ENCODE results near the gene CRY2. TPM values are rescaled to one million over a fixed set of nuclear protein-coding genes. Genes with fewer than 3 reads are reported as not detected.

CRY2 gene
- total RNA-seq, 1 donor from 2014 or later = 12.2 TPM

DNA sequence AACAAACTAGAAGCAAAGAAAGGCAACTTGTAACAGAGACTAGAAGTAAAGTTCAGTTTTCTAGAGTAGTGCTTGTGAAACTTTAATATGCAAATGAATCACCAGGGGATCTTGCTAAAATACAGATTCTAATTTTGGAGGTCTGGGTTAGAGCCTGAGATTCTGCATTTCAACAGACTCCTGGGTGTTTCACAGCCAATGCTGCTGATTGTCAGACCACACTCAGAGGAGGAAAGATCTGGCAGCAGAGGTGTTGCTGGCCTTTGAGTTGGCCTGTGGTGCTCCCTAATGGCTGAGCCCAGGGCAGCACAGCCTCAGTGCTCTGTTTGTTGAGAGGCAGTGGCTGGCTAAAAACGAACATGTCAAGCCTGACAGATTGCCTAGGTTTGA, 5.4 kb downstream of the CRY2 start:
- no peaks in the 10 kb centered on the region for H3K27me3 Mint-ChIP-seq (ENCODE audit: low read depth)
- H3K4me3 Mint-ChIP-seq (ENCODE audit: unreplicated experiment) = no peak overlapping the region
- H3K4me1 Mint-ChIP-seq (ENCODE audit: low read depth) = peaks cover 30% of the 10 kb centered on the region
- no peak overlapping the region for H3K27ac Mint-ChIP-seq (ENCODE audit: unreplicated experiment)
- peaks cover 7% of the 10 kb centered on the region for H3K36me3 Mint-ChIP-seq (ENCODE audit: low read depth)
- DNase-seq (ENCODE audit: low spot score) = no peak
- TF ChIP-seq CTCF (IDR thresholded peaks at IDR 0.05) = no peak
- no peaks in the 10 kb centered on the region for H3K9me3 Mint-ChIP-seq (ENCODE audit: low read depth)

DNA sequence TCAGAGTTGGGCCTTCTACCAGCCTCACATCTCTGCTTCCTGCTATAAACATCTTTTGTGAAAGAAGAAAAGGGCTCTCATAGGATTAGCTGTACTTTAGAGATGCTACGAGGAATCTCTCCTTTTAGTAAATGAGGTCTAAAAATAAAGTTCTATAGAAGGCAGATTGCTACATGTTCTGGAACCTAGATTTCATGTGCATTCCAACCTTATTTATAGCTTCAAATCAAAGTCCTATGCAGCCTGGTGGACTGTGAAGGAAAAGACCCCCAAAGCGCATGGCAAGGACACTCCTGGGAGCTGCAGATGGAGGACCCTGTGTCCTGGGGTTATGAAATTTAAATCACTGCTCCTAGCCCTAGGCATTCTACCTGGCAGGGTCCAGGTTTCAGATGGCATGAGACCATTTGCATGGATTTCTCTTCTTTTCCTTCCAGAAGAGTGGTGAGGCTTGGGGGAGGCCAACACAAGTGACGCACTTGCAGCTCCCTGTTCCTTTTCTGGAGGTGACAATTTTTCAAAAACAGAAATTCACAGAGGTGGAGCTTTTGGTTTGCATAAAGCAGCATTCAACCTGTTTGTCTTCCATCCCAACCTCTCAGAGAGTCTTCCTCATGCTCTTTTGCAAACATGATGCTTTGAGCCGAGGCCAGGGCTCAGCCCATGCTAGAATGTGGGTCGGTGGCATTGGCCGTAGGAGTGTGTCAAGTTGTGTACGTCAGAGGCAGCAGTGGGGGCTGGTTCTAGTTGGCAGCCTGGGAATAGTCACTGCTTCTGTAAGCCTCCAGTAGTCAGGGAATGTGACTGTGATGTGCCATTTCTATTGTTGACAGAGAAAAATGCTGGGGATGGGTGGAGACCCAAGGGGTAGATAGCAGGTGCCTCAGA, 6.3 kb downstream of the CRY2 start:
- no peak for DNase-seq (ENCODE audit: low spot score)
- peaks cover 7% of the 10 kb centered on the region for H3K36me3 Mint-ChIP-seq (ENCODE audit: low read depth)
- H3K9me3 Mint-ChIP-seq (ENCODE audit: low read depth) = no peaks in the 10 kb centered on the region
- TF ChIP-seq CTCF (IDR thresholded peaks at IDR 0.05) = no peak
- H3K27ac Mint-ChIP-seq (ENCODE audit: unreplicated experiment) = no peak overlapping the region
- no peaks in the 10 kb centered on the region for H3K27me3 Mint-ChIP-seq (ENCODE audit: low read depth)
- peaks cover 31% of the 10 kb centered on the region for H3K4me1 Mint-ChIP-seq (ENCODE audit: low read depth)
- H3K4me3 Mint-ChIP-seq (ENCODE audit: unreplicated experiment) = no peak overlapping the region

GRCh38 chr11:45855308-45855707, 8.0 kb downstream of the CRY2 start:
- no peak for TF ChIP-seq CTCF (IDR thresholded peaks at IDR 0.05)
- no peaks in the 10 kb centered on the region for H3K9me3 Mint-ChIP-seq (ENCODE audit: low read depth)
- H3K27me3 Mint-ChIP-seq (ENCODE audit: low read depth) = no peaks in the 10 kb centered on the region
- peaks cover 38% of the 10 kb centered on the region for H3K4me1 Mint-ChIP-seq (ENCODE audit: low read depth)
- H3K36me3 Mint-ChIP-seq (ENCODE audit: low read depth) = peaks cover 7% of the 10 kb centered on the region
- no peak overlapping the region for H3K27ac Mint-ChIP-seq (ENCODE audit: unreplicated experiment)
- no peak overlapping the region for H3K4me3 Mint-ChIP-seq (ENCODE audit: unreplicated experiment)
- DNase-seq (ENCODE audit: low spot score) = no peak

DNA sequence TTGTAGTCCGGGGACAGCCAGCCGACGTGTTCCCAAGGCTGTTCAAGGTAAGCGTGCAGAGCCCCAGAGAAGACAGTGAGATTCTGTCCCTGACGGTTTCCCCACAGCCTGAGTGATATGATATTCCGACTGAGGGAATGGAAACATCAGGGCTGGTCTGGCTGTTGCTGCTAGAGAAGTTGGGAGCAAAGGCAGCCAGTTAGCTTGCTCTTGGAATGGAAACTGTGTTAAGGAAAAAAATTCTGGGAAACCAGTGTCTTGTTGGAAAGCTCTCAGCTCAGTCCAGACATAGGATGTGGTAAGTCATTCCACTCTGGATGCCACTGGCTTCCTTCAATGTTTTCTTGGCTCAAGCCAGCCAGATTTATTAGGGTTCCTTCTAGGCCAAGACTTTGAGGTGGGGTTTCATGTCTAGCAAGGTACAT, 8.8 kb downstream of the CRY2 start:
- peak overlapping the region; percentile 59 for H3K27ac Mint-ChIP-seq (ENCODE audit: unreplicated experiment)
- no peaks in the 10 kb centered on the region for H3K9me3 Mint-ChIP-seq (ENCODE audit: low read depth)
- no peak overlapping the region for H3K4me3 Mint-ChIP-seq (ENCODE audit: unreplicated experiment)
- H3K4me1 Mint-ChIP-seq (ENCODE audit: low read depth) = peaks cover 35% of the 10 kb centered on the region
- H3K27me3 Mint-ChIP-seq (ENCODE audit: low read depth) = no peaks in the 10 kb centered on the region
- peaks cover 8% of the 10 kb centered on the region for H3K36me3 Mint-ChIP-seq (ENCODE audit: low read depth)
- DNase-seq (ENCODE audit: low spot score) = no peak
- no peak for TF ChIP-seq CTCF (IDR thresholded peaks at IDR 0.05)

DNA sequence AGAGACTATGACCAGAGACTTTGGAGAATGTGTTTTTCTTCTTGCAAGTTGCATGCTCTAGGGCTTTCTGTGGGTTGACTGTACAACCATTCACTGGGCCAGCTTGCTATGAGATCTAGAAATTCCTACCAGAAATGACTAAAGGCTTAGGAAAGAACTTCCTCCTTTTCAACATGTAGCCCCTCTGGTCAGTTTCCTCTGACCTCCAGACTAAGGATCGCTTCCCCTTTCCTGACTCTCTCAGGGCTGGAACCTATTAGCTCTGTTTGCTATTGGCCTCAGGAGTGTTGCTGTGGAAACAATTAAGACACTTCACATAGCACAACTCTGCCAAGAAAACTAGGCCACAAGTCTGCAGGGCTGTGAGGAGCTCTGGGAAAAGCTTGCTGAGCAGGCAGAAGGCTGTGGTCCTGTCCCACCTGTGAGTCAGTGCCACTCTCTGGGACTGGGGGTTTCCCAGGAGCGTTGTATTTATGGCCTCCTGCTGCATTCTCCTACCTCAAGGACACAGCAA, 10.7 kb downstream of the CRY2 start:
- H3K27ac Mint-ChIP-seq (ENCODE audit: unreplicated experiment) = peak overlapping the region; percentile 80
- peaks cover 23% of the 10 kb centered on the region for H3K36me3 Mint-ChIP-seq (ENCODE audit: low read depth)
- no peak for TF ChIP-seq CTCF (IDR thresholded peaks at IDR 0.05)
- H3K4me3 Mint-ChIP-seq (ENCODE audit: unreplicated experiment) = no peak overlapping the region
- peaks cover 35% of the 10 kb centered on the region for H3K4me1 Mint-ChIP-seq (ENCODE audit: low read depth)
- no peaks in the 10 kb centered on the region for H3K9me3 Mint-ChIP-seq (ENCODE audit: low read depth)
- no peaks in the 10 kb centered on the region for H3K27me3 Mint-ChIP-seq (ENCODE audit: low read depth)
- no peak for DNase-seq (ENCODE audit: low spot score)
